ENCODE data around the gene CALM3.

Gene CALM3

DNA sequence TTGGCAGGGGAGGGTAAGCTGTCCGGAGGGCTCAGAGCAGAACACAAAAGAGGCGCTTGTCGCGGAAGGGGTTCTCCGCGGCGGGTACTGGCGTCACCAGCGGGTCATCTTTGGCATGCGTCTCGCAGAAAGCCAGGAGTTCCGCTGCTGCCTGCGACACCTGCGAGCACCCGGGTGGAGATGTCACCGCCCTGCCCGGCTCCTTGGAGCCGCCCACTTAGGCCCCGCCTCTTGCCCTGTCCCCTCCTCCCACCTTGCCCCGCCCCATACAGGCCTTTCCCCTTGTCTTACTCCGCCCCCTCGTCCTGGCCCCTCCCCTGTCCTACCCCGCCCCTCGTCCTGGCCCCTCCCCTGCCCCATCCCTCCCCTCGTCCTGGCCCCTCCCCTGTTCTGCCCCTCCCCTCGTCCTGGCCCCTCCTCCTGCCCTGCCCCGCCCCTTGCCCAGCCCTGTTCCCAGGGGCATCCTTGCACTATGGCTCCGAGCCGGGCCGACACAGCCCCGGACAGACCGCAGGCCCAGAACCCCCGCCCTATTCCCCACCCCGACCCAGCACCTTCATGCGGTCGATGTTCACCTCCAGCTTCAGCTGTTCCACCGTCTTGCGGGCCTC lies 33.0 kb downstream of the CALM3 start:
- TF ChIP-seq, protein P1, sequence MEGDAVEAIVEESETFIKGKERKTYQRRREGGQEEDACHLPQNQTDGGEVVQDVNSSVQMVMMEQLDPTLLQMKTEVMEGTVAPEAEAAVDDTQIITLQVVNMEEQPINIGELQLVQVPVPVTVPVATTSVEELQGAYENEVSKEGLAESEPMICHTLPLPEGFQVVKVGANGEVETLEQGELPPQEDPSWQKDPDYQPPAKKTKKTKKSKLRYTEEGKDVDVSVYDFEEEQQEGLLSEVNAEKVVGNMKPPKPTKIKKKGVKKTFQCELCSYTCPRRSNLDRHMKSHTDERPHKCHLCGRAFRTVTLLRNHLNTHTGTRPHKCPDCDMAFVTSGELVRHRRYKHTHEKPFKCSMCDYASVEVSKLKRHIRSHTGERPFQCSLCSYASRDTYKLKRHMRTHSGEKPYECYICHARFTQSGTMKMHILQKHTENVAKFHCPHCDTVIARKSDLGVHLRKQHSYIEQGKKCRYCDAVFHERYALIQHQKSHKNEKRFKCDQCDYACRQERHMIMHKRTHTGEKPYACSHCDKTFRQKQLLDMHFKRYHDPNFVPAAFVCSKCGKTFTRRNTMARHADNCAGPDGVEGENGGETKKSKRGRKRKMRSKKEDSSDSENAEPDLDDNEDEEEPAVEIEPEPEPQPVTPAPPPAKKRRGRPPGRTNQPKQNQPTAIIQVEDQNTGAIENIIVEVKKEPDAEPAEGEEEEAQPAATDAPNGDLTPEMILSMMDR (conservative IDR thresholded peaks at IDR 0.05; ENCODE audit: control insufficient read depth, insufficient read depth, low read depth, low read length), result no peak
- peak; percentile 86 for DNase-seq (ENCODE audit: low read depth)

DNA sequence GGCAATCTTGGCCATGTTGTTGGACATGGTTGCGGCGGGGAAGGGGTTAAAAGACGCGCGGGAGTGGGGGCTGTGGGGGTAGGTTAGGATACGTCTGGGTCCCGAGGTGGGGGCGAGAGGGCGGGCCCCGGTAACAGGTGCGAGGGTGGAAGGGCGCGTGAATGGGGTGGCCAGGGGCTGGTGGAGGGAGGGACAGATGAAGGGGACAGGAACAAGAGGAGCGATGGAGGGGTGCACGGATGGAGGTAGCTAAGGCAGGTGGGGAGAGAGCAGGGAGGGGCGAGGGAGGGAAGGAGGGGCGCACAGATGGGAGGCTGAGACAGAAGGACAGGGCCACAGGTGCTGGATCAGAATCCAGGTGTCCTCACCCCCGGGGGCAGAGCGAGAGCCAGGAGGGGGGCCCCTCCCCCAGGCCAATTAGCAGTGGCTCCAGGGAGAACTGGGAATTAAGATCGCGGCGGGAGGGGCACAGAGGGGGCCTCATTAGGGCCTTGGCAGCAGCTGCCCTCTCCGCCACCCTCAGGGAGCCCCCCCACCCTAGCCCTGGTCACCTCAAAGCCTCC lies 33.6 kb downstream of the CALM3 start:
- peak overlapping the region; percentile 30 for H3K4me3 ChIP-seq (ENCODE audit: control insufficient read depth, low read depth, low read length)
- DNase-seq (ENCODE audit: low read depth), result no peak
- TF ChIP-seq, protein P1 (conservative IDR thresholded peaks at IDR 0.05; ENCODE audit: control insufficient read depth, insufficient read depth, low read depth, low read length), result no peak

More for the DNA sequence above, 33.0 kb downstream of the CALM3 start:
- peak overlapping the region; percentile 38 for H3K4me3 ChIP-seq (ENCODE audit: control insufficient read depth, low read depth, low read length)

DNA sequence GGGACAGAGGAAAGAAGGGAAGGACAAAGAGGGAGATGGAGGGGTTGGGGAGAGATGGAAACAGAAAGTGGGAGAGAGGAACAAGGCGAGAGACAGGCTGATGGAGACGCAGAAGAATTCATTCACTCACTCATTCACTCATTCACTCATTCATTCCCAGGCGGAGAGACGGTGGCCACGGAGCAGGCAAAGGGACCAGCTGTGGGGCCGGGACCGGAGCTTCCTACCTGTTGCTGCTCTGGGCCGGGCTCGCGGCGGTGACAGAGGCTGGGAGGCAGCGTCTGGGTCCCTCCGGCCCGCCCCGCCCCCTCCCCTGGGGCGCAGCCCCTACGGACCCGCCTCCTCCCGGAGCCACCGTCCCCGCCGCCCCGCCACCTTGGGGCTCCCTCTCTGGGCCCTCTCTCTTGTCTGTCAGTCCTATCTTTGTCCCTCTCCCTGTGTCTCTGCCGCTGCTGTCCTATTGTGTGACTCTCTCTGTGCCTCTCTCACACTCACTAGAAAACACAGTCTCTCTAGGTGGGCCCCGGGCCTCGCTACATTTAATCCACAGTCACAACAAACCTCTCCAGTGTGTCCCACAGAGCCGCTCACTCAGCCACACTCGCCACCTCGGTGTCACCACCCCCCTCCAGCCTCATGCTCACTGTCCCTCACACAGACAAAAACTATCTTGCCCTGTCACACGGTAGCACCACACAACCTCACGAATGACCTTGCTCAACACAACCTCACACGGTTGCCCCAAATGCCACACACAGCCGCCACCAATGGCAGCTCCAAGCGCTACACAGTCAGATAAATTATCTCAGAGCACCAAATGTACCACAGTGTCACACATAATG lies 35.0 kb downstream of the CALM3 start, which contains the start of gene GNG8:
TSS of gene GNG8 (minus strand) at position 283 of the 842 bp plus-strand sequence. CDS start 1,520 bp downstream, outside the sequence.
- TF ChIP-seq, protein P1 (conservative IDR thresholded peaks at IDR 0.05; ENCODE audit: control insufficient read depth, insufficient read depth, low read depth, low read length), result no peak
- no peak for DNase-seq (ENCODE audit: low read depth)
- no peak within 1 kb of the TSS for H3K4me3 ChIP-seq (ENCODE audit: control insufficient read depth, low read depth, low read length)

DNA sequence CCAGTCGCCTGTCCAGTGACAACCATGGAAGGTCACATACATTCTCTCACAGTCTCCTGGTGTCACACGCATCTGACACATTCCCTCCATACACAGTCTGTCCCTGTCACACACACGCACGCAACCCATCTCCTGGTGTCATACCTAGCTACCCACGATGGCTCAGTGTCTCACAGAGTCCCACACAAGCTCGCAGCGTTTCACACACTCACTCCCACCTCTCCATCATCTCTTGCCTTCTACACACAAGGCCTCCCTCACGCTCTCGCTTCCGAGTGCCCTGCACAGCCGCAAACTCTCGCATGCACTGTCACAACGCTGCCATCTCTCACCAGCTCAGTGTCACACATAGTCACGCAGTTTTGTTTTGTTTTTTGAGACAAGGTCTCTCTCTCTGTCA lies 36.1 kb downstream of the CALM3 start:
- TF ChIP-seq, protein P1 (conservative IDR thresholded peaks at IDR 0.05; ENCODE audit: control insufficient read depth, insufficient read depth, low read depth, low read length), result no peak
- H3K4me3 ChIP-seq (ENCODE audit: control insufficient read depth, low read depth, low read length), result no peak overlapping the region
- no peak for DNase-seq (ENCODE audit: low read depth)

DNA sequence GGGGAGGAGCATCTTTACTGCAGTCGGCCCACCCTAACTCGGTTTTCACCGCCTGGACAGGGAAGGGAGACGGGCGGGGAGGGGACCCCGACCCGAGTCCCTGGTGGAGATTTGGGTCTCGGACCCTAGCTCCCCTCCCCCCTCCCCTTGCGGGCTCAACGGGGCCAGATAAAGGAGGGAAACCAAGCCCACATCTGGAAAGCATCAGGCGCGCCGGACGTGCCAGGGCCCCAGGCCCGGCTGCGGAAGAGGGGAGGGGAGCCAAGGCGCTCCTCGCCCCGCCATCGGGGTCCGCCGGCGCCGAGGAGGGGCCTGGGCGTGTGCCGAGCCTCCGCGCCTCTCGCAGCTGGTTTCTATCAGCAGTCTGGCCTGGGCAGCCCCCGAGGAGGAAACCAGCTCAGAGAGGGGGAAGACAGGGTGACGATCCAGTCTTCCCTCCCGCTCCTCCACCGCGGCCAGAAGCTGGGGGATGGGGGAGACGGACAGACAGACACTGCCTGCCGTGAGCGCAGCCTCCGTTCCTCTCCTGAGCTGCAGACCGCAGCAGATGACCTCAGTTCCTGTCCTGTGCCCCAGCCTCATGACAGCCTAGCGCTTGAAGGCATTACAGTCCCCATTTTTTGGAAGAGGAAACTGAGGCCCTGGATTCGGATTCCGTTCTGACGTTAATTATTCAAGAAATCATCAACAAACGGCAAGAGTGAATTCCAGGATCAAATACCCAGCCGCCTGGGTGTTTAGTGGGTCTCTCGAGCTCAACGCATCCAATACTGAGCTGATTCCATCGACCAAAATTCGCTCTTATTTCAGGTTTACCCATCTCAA lies 38.4 kb downstream of the CALM3 start:
- TF ChIP-seq, protein P1 (conservative IDR thresholded peaks at IDR 0.05; ENCODE audit: control insufficient read depth, insufficient read depth, low read depth, low read length), result no peak
- peak; percentile 69 for DNase-seq (ENCODE audit: low read depth)
- peak overlapping the region; percentile 48 for H3K4me3 ChIP-seq (ENCODE audit: control insufficient read depth, low read depth, low read length)

DNA sequence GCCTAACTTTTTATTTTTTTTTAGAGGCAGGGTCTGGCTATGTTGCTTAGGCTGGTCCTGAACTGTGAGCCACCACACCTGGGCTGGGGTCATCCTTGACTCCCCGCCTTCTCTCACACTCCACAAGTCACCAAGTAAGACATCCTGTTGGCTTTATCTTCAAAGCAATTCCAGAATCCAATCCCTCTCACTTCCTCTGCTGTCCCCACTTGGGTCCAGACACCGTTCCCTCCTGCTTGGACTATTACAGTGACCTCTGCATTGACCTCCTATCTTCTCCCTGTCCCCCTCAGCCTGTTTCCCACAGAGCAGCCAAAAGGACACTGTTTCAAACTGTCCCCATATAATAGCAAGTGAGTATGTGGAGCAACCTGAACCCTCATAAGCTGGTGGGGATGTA lies 39.5 kb downstream of the CALM3 start:
- TF ChIP-seq, protein P1 (conservative IDR thresholded peaks at IDR 0.05; ENCODE audit: control insufficient read depth, insufficient read depth, low read depth, low read length), result no peak
- DNase-seq (ENCODE audit: low read depth), result no peak
- no peak overlapping the region for H3K4me3 ChIP-seq (ENCODE audit: control insufficient read depth, low read depth, low read length)

All from fibroblast of mammary gland (primary cell).